Uterus (tissue), 4 donors: ENCODE measurements around the gene ZDHHC11. TPM values are rescaled to one million over a fixed set of nuclear protein-coding genes. Genes with fewer than 3 reads are reported as not detected.

Experiments used
- DNase-seq, 2 donors: peaks; one replicate each; pipeline ENCODE4 v3.0.0-alpha.2; 2019 to 2020
- H3K27ac ChIP-seq, 2 donors: fragments of 200-600 bp; sonication (generic); 1 replicate in 1 of 2; 2 replicates in 1 of 2; pipeline ENCODE4 v1.5.1; 2016 to 2018
- H3K27me3 ChIP-seq, 2 donors: fragments of 200-600 bp; sonication (generic); one replicate each; pipeline ENCODE4 v1.5.1; 2018 to 2019; ENCODE audit warnings: control low read depth in 1 of 2
- H3K36me3 ChIP-seq, 2 donors: fragments of 200-600 bp; sonication (generic); one replicate each; pipeline ENCODE4 v1.5.1; 2019; ENCODE audit warnings: control low read depth in 1 of 2
- H3K4me1 ChIP-seq, 2 donors: fragments of 200-600 bp; sonication (generic); one replicate each; pipeline ENCODE4 v1.5.1; 2018 to 2019; ENCODE audit warnings: control low read depth in 1 of 2
- H3K4me3 ChIP-seq, 2 donors: fragments of 200-600 bp; sonication (generic); 1 replicate in 1 of 2; 2 replicates in 1 of 2; pipeline ENCODE4 v1.5.1; 2018 to 2019; ENCODE audit warnings: mild to moderate bottlenecking in 1 of 2
- H3K9me3 ChIP-seq, 2 donors: fragments of 200-600 bp; sonication (generic); one replicate each; pipeline ENCODE4 v1.5.1; 2019; ENCODE audit warnings: control low read depth in 1 of 2
- CTCF ChIP-seq, 4 experiments: fragments of 200-600 bp in 2 of 4; fragments of 450-650 bp in 2 of 4; sonication (generic) in 2 of 4; IDR thresholded peaks; one replicate each; pipeline ENCODE4 v1.5.1; 2016 to 2019; ENCODE audit warnings: antibody characterized with exemption in 4 of 4, mild to moderate bottlenecking in 2 of 4, moderate library complexity in 1 of 4
- POLR2A ChIP-seq, 2 donors: fragments of 450-650 bp; IDR thresholded peaks; one replicate each; pipeline ENCODE4 v1.6.1; 2016; ENCODE audit warnings: antibody characterized with exemption in 2 of 2, mild to moderate bottlenecking in 1 of 2, moderate library complexity in 1 of 2
- intact Hi-C: fragments of 100-400 bp; cut with DNase I; formaldehyde crosslinking; loops from one replicate; pipeline ENCODE4 v1.15.1; 2023; ENCODE audit warnings: low total_unique reads
- total RNA-seq, 4 donors: library from RNA; depleted of rRNA in 3 of 4; stranded (reverse); fragments of >200 nt in 3 of 4; gene quantifications; one replicate each; pipeline versions ENCODE4 v1.1.0 to v1.2.4, GENCODE V29; 2014 to 2023
- donor health status: DM: yes; HTN: yes; CAD: no.

Gene ZDHHC11
- total RNA-seq, 4 donors from 2014 or later, result 1.8 to 14.4 (median 8.2) TPM; not detected in 1

- TF ChIP-seq CTCF (IDR thresholded peaks at IDR 0.05), result no peak
- TF ChIP-seq POLR2A (IDR thresholded peaks at IDR 0.05), result no peak
- DNase-seq, result no peak
- H3K4me3 ChIP-seq, result no peak overlapping the region
- no peaks in the 10 kb centered on the region for H3K36me3 ChIP-seq
- peaks cover 0 to 7% of the 10 kb centered on the region in 2 donors for H3K4me1 ChIP-seq
- intact Hi-C loops, result no loop called here
- no peaks in the 10 kb centered on the region for H3K27me3 ChIP-seq
- no peak overlapping the region for H3K27ac ChIP-seq
- H3K9me3 ChIP-seq, result no peaks in the 10 kb centered on the region
These were observed 90.3 kb downstream of the ZDHHC11 start for GRCh38 chr5:760363-761058.

- no peaks in the 10 kb centered on the region for H3K27me3 ChIP-seq
- intact Hi-C loops, result no loop called here
- DNase-seq, result no peak
- H3K27ac ChIP-seq, result no peak overlapping the region
- no peaks in the 10 kb centered on the region for H3K9me3 ChIP-seq
- TF ChIP-seq CTCF (IDR thresholded peaks at IDR 0.05), result no peak
- TF ChIP-seq POLR2A (IDR thresholded peaks at IDR 0.05), result no peak
- H3K4me3 ChIP-seq, result no peak overlapping the region
- peaks cover 0 to 7% of the 10 kb centered on the region in 2 donors for H3K4me1 ChIP-seq
- no peaks in the 10 kb centered on the region for H3K36me3 ChIP-seq
These were observed 90.9 kb downstream of the ZDHHC11 start for GRCh38 chr5:759781-760362.

GRCh38 chr5:759111-759751 lies 91.6 kb downstream of the ZDHHC11 start:
- Histone ChIP-seq H3K27me3 (no peaks in the 10 kb centered on the region), H3K4me3 (no peak overlapping the region), H3K4me1 (peaks cover 0 to 7% of the 10 kb centered on the region in 2 donors), H3K9me3 (no peaks in the 10 kb centered on the region), H3K27ac (peak overlapping the region in 1 of 2 donors; percentile 6), H3K36me3 (no peaks in the 10 kb centered on the region)
- peak in 1 of 2 donors; percentile 61 for DNase-seq
- intact Hi-C loops, result no loop called here
- TF ChIP-seq POLR2A (IDR thresholded peaks at IDR 0.05) (no peak), CTCF (IDR thresholded peaks at IDR 0.05) (no peak)

GRCh38 chr5:758698-759053 lies 92.1 kb downstream of the ZDHHC11 start:
- peaks cover 0 to 7% of the 10 kb centered on the region in 2 donors for H3K4me1 ChIP-seq
- H3K36me3 ChIP-seq, result no peaks in the 10 kb centered on the region
- no peaks in the 10 kb centered on the region for H3K9me3 ChIP-seq
- peak in 1 of 2 donors; percentile 28 for DNase-seq
- no peaks in the 10 kb centered on the region for H3K27me3 ChIP-seq
- intact Hi-C loops, result no loop called here
- no peak for TF ChIP-seq POLR2A (IDR thresholded peaks at IDR 0.05)
- no peak for TF ChIP-seq CTCF (IDR thresholded peaks at IDR 0.05)
- no peak overlapping the region for H3K4me3 ChIP-seq
- peak overlapping the region in 1 of 2 donors; percentile 6 for H3K27ac ChIP-seq
